Epithelial cell of esophagus (primary cell): ENCODE data around the gene GLDC.
A peak's percentile ranks its signal among the peaks of the same experiment; 100 is the strongest.

Experiments used
- DNase-seq: peaks from one replicate; pipeline ENCODE4 v3.0.0; 2010; ENCODE audit warnings: low read depth
- H3K4me3 ChIP-seq: 2 replicates; pipeline ENCODE4 v1.5.1; 2011; ENCODE audit warnings: mild to moderate bottlenecking, low read length, control low read depth
- CTCF ChIP-seq: IDR thresholded peaks from 2 replicates; pipeline ENCODE4 v1.5.1; 2011; ENCODE audit warnings: low read depth, mild to moderate bottlenecking, low read length, control low read depth, inconsistent platforms; ENCODE audit not compliant: insufficient read depth; ENCODE audit errors: missing control alignments

Gene GLDC

GRCh38 chr9:6611865-6612264 lies 33.7 kb downstream of the GLDC start:
- DNase-seq = no peak
- H3K4me3 ChIP-seq = no peak overlapping the region
- no peak for TF ChIP-seq CTCF

GRCh38 chr9:6610073-6610472 lies 35.5 kb downstream of the GLDC start:
- no peak overlapping the region for H3K4me3 ChIP-seq
- no peak for TF ChIP-seq CTCF
- DNase-seq = no peak

- no peak for TF ChIP-seq CTCF
- H3K4me3 ChIP-seq = no peak overlapping the region
- DNase-seq = no peak
Measured at GRCh38 chr9:6609497-6610016, 36.0 kb downstream of the GLDC start.

GRCh38 chr9:6605202-6605601 lies 40.3 kb downstream of the GLDC start:
- DNase-seq = no peak
- H3K4me3 ChIP-seq = no peak overlapping the region
- no peak for TF ChIP-seq CTCF

- H3K4me3 ChIP-seq = no peak overlapping the region
- TF ChIP-seq CTCF = no peak
- no peak for DNase-seq
Measured at GRCh38 chr9:6600426-6600825, 45.1 kb downstream of the GLDC start.

- no peak overlapping the region for H3K4me3 ChIP-seq
- TF ChIP-seq CTCF = no peak
- DNase-seq = no peak
Measured at GRCh38 chr9:6600006-6600405, 45.5 kb downstream of the GLDC start.

GRCh38 chr9:6598249-6598725 lies 47.2 kb downstream of the GLDC start:
- TF ChIP-seq CTCF = no peak
- peak; percentile 56 for DNase-seq

More at GRCh38 chr9:6598249-6598725, 47.2 kb downstream of the GLDC start:
- no peak overlapping the region for H3K4me3 ChIP-seq
